GM10248 (cell line): ENCODE data around the gene VPS72.

Experiments
- CTCF ChIA-PET: fragments of 300-600 bp; sonication (Branson Sonifier 250); formaldehyde crosslinking; extraction: SDS; loops from one replicate; lab custom pipeline; 2021; ENCODE audit warnings: antibody characterized with exemption; lab: Yijun Ruan, JAX
- POLR2A ChIA-PET: fragments of 350-650 bp; sonication (Branson Sonifier 250); formaldehyde crosslinking; extraction: SDS; loops from one replicate; lab custom pipeline; 2020; ENCODE audit warnings: antibody characterized with exemption; lab: Yijun Ruan, JAX
- DNase-seq: peaks from one replicate; pipeline ENCODE4 v3.0.0; 2012; ENCODE audit errors: extremely low spot score
- TF ChIP-seq, protein P1 (sequence below): IDR thresholded peaks from 2 replicates; pipeline ENCODE4 v1.5.1; 2012; ENCODE audit warnings: mild to moderate bottlenecking, low read depth; ENCODE audit errors: extremely low read depth, missing control alignments, control extremely low read depth

VPS72 gene

GRCh38 chr1:151156515-151156819, 33.5 kb downstream of the VPS72 start, which contains the start of gene TNFAIP8L2:
Gene TNFAIP8L2, plus strand, starts transcription at chr1:151156649. Its CDS starts 2,049 bp downstream, at chr1:151158698.
- TF ChIP-seq, protein P1, sequence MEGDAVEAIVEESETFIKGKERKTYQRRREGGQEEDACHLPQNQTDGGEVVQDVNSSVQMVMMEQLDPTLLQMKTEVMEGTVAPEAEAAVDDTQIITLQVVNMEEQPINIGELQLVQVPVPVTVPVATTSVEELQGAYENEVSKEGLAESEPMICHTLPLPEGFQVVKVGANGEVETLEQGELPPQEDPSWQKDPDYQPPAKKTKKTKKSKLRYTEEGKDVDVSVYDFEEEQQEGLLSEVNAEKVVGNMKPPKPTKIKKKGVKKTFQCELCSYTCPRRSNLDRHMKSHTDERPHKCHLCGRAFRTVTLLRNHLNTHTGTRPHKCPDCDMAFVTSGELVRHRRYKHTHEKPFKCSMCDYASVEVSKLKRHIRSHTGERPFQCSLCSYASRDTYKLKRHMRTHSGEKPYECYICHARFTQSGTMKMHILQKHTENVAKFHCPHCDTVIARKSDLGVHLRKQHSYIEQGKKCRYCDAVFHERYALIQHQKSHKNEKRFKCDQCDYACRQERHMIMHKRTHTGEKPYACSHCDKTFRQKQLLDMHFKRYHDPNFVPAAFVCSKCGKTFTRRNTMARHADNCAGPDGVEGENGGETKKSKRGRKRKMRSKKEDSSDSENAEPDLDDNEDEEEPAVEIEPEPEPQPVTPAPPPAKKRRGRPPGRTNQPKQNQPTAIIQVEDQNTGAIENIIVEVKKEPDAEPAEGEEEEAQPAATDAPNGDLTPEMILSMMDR: no peak
- peak; percentile 73 for DNase-seq
- CTCF ChIA-PET: interaction anchor here (0.6 to 9.9 kb wide), 39 partner anchors 9 to 183 kb away, joined by 3 to 218 read pairs (median 4); partner anchors contain the start of genes CDC42SE1, GABPB2, LYSMD1 and MLLT11
- POLR2A ChIA-PET: interaction anchor here (0.6 to 0.7 kb wide), 2 partner anchors 9 to 819 kb away, joined by 3 read pairs; partner anchors contain the start of genes LYSMD1 and SCNM1

DNA sequence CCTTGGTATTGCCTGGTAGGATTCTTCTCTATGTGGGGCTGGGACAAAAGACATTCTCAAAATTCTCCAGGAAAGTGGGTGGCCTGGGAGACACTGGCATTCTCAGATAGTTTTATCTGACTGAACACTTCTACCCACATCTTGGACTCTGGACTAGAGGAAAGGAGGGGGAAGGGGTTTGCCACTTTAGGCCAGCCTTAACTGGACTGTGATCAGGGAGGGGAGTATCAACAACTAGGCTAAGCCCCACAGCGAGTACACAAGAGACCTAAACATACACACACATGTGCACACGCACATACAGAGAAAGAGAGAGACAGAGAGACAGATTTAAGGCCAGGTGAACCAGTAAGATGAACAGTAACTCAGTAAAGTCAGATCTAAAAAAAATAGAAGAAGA, 42.3 kb downstream of the VPS72 start:
- CTCF ChIA-PET: interaction anchor here (3.3 to 7.5 kb wide), 2 partner anchors 8 to 13 kb away, joined by 11 to 56 read pairs; partner anchors contain the start of gene TNFAIP8L2
- DNase-seq: no peak
- POLR2A ChIA-PET: no interaction called here

DNA sequence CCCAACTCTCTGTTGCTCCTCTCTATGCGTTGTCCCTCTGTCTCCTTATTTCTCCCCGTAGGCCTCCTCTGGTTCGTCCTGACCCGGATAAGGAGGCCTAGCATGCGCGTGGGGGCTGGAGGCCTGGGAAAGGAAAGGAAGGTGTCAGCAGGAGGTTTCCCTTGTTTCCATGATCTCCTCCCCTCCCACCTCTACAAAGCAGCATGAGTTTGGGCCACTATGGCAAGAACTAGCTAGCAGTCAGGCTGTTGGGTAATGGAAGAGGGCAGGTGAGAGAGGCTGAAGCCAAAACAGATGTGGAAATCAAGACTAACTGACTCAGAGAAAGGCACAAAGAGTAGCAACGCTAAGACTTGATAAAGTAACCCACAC, 42.9 kb downstream of the VPS72 start:
- TF ChIP-seq, protein P1: no peak
- CTCF ChIA-PET: interaction anchor here (3.3 to 7.5 kb wide), 2 partner anchors 9 to 12 kb away, joined by 11 to 56 read pairs; partner anchors contain the start of gene TNFAIP8L2
- POLR2A ChIA-PET: no interaction called here

More for the DNA sequence above, 42.3 kb downstream of the VPS72 start:
- TF ChIP-seq, protein P1: no peak

GRCh38 chr1:151146412-151147131, 43.4 kb downstream of the VPS72 start, which contains the start of gene SEMA6C:
Gene SEMA6C, minus strand, starts transcription at chr1:151146631. Its CDS starts 4,010 bp downstream, at chr1:151142621.
- ChIA-PET CTCF (interaction anchor here (3.3 to 7.5 kb wide), 3 partner anchors 9 to 46 kb away, joined by 11 to 56 read pairs (median 19); partner anchors contain the start of gene TNFAIP8L2), POLR2A (no interaction called here)

More for the DNA sequence above, 42.9 kb downstream of the VPS72 start:
- DNase-seq: no peak

DNA sequence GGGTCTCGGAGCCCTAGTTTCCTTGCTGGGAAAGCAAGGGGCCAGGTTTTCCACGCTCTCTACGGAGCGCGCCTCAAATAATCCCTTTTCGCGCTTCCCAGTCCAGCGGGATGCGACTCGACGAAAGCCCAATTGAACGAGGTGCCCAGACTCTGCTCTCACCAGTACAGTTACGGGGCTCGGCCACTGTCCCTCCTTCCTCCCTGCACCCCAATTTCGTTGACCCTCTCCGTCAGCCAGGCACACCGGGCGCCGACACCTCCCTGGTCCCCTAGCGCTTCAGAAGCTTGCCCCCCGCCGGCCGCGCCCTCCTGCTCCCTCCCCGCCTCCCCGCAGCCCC, 44.0 kb downstream of the VPS72 start:
- no peak for DNase-seq
- CTCF ChIA-PET: interaction anchor here (4.3 to 7.5 kb wide), 2 partner anchors 10 to 46 kb away, joined by 19 to 56 read pairs; partner anchors contain the start of gene TNFAIP8L2
- POLR2A ChIA-PET: no interaction called here
- TF ChIP-seq, protein P1: no peak

More at GRCh38 chr1:151146412-151147131, 43.4 kb downstream of the VPS72 start, which contains the start of gene SEMA6C:
- DNase-seq: peak; percentile 94
- TF ChIP-seq, protein P1: no peak

GRCh38 chr1:151145304-151146071, 44.5 kb downstream of the VPS72 start:
- TF ChIP-seq, protein P1: no peak
- no peak for DNase-seq
- POLR2A ChIA-PET: interaction anchor here (0.5 to 0.9 kb wide), 2 partner anchors 102 to 293 kb away, joined by 3 to 4 read pairs; no protein-coding TSS in a partner anchor
- CTCF ChIA-PET: interaction anchor here (4.3 to 7.5 kb wide), 2 partner anchors 11 to 45 kb away, joined by 19 to 56 read pairs; partner anchors contain the start of gene TNFAIP8L2
